ENCODE results near the gene CHST12. TPM values are rescaled to one million over a fixed set of nuclear protein-coding genes. Genes with fewer than 3 reads are reported as not detected.

CHST12 gene
- total RNA-seq, 2 donors from 2014 or later = 4.7 to 11.2 TPM

GRCh38 chr7:2478800-2479199 is 75.4 kb downstream of the CHST12 start:
- Histone ChIP-seq H3K9me3 (peaks cover 0 to 10% (median 0%) of the 10 kb centered on the region in 3 donors), H3K4me1 (peaks cover 21% of the 10 kb centered on the region), H3K27me3 (peaks cover 0 to 4% of the 10 kb centered on the region in 2 donors), H3K36me3 (replicated peaks in 1 of 2; ENCODE audit: insufficient read depth in 1 of 2, low read depth in 2 of 2) (no peaks in the 10 kb centered on the region), H3K4me3 (no peak overlapping the region), H3K27ac (peak overlapping the region in 3 of 4 donors; percentile 22 to 91 (median 47))
- intact Hi-C loops (cut with DNase I) = no loop called here
- DNase-seq (peak in 3 of 4 donors; percentile 26 to 79 (median 56)), ATAC-seq (peak; percentile 25)
- peak in 1 of 7 experiments; percentile 11 for TF ChIP-seq CTCF (IDR thresholded peaks at IDR 0.05)
- peak in 1 of 3 donors; percentile 14 for TF ChIP-seq POLR2A (IDR thresholded peaks at IDR 0.05)
- 55 to 100% methylated on average over 1 to 15 of the region's 19 CpGs for WGBS, 2 donors

GRCh38 chr7:2479276-2480069 is 76.1 kb downstream of the CHST12 start:
- WGBS, 2 donors = 82% methylated on average over 15 to 16 of the region's 16 CpGs
- Histone ChIP-seq H3K4me3 (no peak overlapping the region), H3K4me1 (peaks cover 21% of the 10 kb centered on the region), H3K9me3 (peaks cover 0 to 10% (median 0%) of the 10 kb centered on the region in 3 donors), H3K27me3 (peaks cover 0 to 4% of the 10 kb centered on the region in 2 donors), H3K27ac (no peak overlapping the region), H3K36me3 (replicated peaks in 1 of 2; ENCODE audit: insufficient read depth in 1 of 2, low read depth in 2 of 2) (no peaks in the 10 kb centered on the region)
- intact Hi-C loops (cut with DNase I) = no loop called here
- no peak for TF ChIP-seq CTCF (IDR thresholded peaks at IDR 0.05)
- TF ChIP-seq POLR2A (IDR thresholded peaks at IDR 0.05) = no peak
- ATAC-seq = no peak
- DNase-seq = no peak

- no peak for TF ChIP-seq CTCF (IDR thresholded peaks at IDR 0.05)
- TF ChIP-seq POLR2A (IDR thresholded peaks at IDR 0.05) = no peak
- no peak for ATAC-seq
- Histone ChIP-seq H3K4me3 (no peak overlapping the region), H3K36me3 (replicated peaks in 1 of 2; ENCODE audit: insufficient read depth in 1 of 2, low read depth in 2 of 2) (no peaks in the 10 kb centered on the region), H3K27me3 (peaks cover 0 to 4% of the 10 kb centered on the region in 2 donors), H3K4me1 (peaks cover 20% of the 10 kb centered on the region), H3K9me3 (peaks cover 0 to 10% (median 0%) of the 10 kb centered on the region in 3 donors), H3K27ac (no peak overlapping the region)
- intact Hi-C loops (cut with DNase I) = no loop called here
- DNase-seq = no peak
- WGBS, 2 donors = 49% methylated on average over 18 of the region's 21 CpGs; no CpG with 5 or more reads in 1 of the 2 donors
Measured at GRCh38 chr7:2480070-2480408, 76.6 kb downstream of the CHST12 start.

GRCh38 chr7:2481195-2481594 is 77.8 kb downstream of the CHST12 start:
- intact Hi-C loops (cut with DNase I) = no loop called here
- Histone ChIP-seq H3K27me3 (peaks cover 0 to 4% of the 10 kb centered on the region in 2 donors), H3K36me3 (replicated peaks in 1 of 2; ENCODE audit: insufficient read depth in 1 of 2, low read depth in 2 of 2) (no peaks in the 10 kb centered on the region), H3K27ac (no peak overlapping the region), H3K4me1 (peaks cover 17% of the 10 kb centered on the region), H3K4me3 (no peak overlapping the region), H3K9me3 (peaks cover 0 to 10% (median 0%) of the 10 kb centered on the region in 3 donors)
- DNase-seq (no peak), ATAC-seq (no peak)
- 76 to 82% methylated on average over 4 of the region's 4 CpGs for WGBS, 2 donors
- TF ChIP-seq CTCF (IDR thresholded peaks at IDR 0.05) = no peak
- TF ChIP-seq POLR2A (IDR thresholded peaks at IDR 0.05) = no peak
